Stimulated activated naive CD4-positive, alpha-beta T cell (primary cell): ENCODE measurements around the gene TNS3.

Experiments
- DNase-seq, 6 experiments: peaks; one replicate each; lab custom pipeline; 2025; lab: John Stamatoyannopoulos, UW

Gene TNS3

DNA sequence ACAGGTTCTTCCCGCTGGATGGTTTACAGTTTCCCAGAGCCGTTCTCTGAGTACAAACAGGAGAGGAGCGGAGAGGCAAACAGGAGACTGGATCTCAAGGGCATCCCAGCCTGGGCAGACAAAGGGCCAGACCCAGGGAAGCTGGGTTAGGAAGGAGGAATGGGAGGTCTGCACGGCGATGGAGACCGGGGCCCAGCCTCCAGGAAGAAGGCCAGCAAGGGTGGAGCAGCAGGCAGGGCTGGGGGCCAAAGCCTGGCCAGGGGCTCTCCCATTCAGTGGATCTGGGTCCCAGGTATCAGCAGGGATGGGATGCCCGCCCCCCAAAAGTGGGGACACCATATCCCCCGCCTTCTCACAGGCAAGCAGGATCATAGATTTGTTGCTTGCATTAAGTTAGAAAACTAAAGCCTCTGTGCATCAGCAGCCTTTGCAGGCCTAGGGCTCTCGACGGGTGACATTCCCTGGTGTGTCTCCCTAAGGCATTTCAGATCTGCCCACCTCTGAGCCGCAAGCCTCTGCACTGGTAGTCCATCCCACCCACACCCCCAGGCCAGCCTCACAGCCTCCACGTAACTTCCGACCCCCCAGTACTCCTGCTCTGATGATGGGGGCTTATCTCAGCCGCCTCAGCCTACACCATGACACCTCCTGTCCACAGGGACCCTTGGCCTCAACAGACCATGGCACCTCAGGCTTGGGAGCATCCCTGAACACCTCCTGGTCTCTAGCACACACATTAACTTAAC lies 59.9 kb downstream of the TNS3 start:
- no peak for DNase-seq

- no peak for DNase-seq
Observed at GRCh38 chr7:47521011-47521795, 60.7 kb downstream of the TNS3 start.

DNA sequence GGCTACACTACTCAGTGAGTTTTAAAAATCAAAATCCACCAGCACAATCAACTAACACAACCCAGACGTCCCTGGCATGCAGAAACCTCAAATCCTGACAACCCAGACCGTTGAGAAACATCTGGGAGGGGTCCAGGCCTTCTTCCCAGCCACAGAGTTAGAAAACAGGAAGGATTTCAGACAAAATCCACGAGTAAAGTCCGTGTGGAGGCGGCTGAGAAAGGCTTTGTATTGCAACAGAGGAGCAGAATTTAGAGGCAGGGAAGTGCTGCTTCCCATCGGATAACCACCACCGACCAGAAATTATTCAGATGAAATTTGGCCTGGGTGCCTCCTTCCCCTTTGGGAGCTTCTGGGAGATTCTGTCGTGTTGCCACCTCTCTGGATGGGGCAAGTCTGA lies 61.5 kb downstream of the TNS3 start:
- DNase-seq = no peak

GRCh38 chr7:47518827-47519226 lies 63.1 kb downstream of the TNS3 start:
- DNase-seq = no peak

DNA sequence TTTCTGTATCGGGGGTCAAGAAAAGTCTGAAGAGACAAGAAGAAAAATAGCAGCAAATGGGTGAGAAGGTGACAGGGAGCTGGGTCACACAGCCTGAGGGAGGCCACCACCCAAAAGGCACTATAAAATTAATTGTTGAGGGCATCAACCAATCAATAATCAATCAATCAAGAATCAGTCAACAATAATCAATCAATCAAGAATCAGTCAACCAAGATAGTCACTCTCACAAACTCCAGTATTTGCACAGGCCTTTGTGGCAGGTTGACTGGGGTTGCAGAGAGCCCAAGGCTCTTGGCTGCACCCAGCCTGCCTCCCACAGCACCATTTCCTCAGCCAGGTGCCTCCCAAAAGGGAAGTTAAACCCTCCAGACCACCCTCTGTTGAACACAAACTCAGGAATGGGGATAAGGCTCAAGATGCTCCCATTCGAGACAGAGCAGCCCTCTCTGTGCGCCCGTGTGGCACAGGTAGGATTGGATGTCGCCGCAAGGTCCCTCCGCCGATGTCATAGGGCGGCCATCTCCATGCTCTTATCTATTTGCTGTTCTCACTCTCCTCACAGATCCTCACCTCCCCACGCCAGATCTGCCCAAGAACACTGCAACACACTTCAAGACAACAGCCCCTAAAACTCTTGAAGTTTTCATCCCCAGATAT lies 64.0 kb downstream of the TNS3 start:
- no peak for DNase-seq

- DNase-seq = no peak
Observed at GRCh38 chr7:47516985-47517600, 64.8 kb downstream of the TNS3 start.

GRCh38 chr7:47516386-47516785 lies 65.5 kb downstream of the TNS3 start:
- DNase-seq = no peak

DNA sequence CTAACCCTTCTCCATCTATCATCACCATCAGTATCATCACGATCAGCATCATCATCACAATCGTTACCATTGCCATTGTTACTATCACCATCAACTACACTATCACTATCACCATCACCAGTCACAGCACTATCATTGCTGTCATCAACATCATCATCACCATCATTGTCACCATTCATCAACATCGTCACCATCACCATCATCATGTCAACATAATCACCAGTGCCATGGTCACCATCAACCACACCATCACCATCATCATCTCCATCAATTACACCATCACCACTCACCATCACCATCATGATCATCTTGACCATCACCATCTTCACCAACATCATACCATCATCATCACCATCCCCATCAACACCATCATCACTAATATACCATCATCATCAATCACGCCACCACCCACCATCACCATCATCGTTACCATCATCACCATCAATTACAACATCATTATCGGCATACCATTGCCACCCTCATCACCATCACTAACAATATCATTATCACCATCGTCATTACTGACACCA lies 66.5 kb downstream of the TNS3 start:
- no peak for DNase-seq

- no peak for DNase-seq
Observed at GRCh38 chr7:47514818-47515217, 67.1 kb downstream of the TNS3 start.

GRCh38 chr7:47514367-47514766 lies 67.5 kb downstream of the TNS3 start:
- no peak for DNase-seq

DNA sequence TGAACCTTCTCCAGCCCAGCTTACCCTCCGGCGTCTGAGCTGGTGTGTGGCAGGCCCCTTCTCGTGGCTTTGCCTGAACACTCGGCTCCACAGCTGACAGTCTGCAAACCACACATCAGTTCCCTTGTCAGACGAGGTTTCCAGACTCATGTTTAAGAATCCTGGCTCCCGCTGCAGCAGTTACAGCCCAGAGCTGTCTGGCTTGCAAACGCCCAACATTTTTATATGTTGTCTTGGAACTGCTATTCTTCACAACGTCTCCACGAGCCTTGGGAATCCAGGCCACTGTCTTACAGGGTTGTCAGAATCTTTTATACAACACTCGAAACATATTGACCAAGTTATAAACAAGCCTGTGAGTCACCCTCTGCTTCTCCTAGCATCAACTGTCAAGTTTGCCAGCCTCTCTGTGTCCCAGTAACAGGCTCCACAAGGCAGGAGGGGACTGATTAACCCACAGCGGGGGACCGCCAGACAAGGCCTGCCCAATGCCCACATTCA lies 68.1 kb downstream of the TNS3 start:
- no peak for DNase-seq

DNA sequence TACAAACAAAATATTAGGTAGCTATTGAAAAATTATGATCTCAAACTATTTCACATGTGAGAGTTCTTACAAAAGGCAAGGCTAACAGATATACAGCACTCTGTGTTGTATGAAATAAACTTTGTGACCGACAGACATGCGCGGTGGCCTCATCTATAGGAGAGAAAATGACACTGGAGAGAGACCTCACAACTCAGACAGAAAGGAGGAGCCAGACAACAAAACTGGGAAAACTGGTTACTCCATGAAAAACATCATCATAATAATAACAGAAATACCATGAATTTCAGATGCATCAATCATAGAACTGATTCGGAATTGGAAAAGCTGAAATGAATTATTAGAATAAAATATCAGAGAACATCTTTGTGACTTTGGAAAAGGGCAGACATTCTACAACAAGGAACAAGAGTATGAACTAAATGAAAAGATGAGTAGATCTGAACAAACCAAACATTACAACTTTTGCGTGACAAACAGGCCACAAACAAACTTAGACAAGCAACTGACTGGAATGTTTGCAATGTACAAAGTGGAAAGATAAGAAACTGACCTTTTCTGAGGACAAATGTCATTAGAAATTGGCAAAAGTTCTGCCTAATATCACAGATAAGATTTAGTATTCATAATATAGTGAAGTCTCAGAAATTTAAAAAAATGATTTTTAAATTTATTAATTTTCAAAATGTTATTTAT lies 69.3 kb downstream of the TNS3 start:
- no peak for DNase-seq

DNA sequence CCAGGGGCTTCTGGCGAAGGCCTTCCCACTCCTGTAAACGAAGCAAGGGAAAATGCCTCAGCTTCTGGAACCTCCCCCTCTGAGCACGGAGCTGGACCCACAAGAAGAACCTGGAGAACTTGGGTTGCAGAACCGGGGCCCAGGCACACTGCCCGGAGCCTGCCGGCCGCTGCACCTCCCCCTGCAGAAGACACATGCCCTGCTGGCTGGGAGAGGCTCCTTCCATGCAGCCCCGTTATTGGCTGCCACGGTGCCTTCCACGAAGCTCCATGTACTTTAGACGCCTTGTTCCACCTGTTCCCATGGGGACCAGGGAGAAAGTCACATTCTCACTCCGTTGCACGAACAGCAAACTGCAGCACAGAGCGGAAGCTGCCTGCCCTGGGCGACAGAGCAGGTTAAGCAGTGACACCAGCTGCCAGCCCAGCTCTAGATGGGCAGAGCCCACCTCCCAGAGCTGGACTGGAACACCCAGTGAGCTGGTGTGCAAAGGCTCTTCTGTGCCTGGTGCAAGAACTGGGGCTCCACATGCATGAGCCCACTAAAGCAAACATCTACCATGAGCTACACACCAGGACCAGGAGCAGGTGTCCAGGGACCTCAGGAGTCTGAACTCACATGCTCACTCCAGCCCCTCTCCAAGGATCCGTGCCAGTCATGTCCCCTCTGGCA lies 70.1 kb downstream of the TNS3 start:
- DNase-seq = no peak

GRCh38 chr7:47510786-47511185 lies 71.1 kb downstream of the TNS3 start:
- no peak for DNase-seq

GRCh38 chr7:47510192-47510591 lies 71.7 kb downstream of the TNS3 start:
- no peak for DNase-seq

GRCh38 chr7:47509571-47509970 lies 72.3 kb downstream of the TNS3 start:
- no peak for DNase-seq

- DNase-seq = no peak
Observed at GRCh38 chr7:47508389-47509380, 73.2 kb downstream of the TNS3 start.

DNA sequence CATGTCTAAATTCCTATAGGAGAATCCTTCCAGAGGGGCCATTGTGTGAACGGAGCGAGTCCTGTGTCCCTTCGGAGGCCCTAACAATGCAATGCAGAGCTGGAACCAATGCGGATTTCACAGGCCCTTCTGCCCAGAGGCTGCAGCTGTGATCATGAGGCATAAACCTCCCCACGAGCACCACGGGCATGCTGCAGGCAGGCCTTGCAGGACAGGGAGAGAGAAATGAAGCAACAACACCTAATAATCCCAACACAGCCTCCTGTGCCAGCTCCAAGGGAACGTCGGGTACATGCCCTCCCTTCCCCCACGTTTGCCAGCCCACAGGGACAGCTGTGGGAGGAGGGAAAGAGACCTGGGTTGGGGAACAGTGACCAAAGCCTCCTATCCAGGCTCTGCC lies 74.4 kb downstream of the TNS3 start:
- DNase-seq = no peak
